HS-27A (cell line): ENCODE data around the gene DDX11.
"Not testable (repeated sequence)": the region's sequence is repeated elsewhere in the genome, so short reads cannot be mapped to it uniquely, and the experiment has no call there.

Experiments used
- DNase-seq: peaks from one replicate; pipeline ENCODE4 v3.0.0-alpha.2; 2012; ENCODE audit warnings: low read depth, missing footprints

The DDX11 gene

GRCh38 chr12:31067656-31068055 lies 6.0 kb upstream of the DDX11 start:
- DNase-seq = not testable (repeated sequence)

- not testable (repeated sequence) for DNase-seq
Observed at GRCh38 chr12:31070971-31071740, 2.5 kb upstream of the DDX11 start.

DNA sequence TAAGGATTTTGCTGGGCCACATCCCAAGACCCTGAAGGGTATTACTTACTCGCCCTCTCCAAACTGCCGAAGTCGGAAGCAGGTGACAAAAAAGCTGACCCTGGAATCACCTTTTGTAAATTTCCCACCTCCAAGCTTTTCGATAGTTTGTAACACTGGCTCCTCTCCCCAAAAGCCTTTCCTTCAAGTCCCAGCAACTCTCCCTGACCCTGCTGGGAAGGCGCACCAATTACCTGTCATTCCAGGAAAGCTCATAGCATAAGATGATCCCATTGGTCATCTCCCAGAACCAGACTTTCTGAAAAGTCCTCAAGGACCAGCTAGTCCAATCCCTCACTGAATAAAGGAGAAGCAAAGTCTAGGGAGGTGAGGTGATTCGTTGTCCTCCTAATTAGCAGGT lies 698 bp upstream of the DDX11 start:
- not testable (repeated sequence) for DNase-seq

DNA sequence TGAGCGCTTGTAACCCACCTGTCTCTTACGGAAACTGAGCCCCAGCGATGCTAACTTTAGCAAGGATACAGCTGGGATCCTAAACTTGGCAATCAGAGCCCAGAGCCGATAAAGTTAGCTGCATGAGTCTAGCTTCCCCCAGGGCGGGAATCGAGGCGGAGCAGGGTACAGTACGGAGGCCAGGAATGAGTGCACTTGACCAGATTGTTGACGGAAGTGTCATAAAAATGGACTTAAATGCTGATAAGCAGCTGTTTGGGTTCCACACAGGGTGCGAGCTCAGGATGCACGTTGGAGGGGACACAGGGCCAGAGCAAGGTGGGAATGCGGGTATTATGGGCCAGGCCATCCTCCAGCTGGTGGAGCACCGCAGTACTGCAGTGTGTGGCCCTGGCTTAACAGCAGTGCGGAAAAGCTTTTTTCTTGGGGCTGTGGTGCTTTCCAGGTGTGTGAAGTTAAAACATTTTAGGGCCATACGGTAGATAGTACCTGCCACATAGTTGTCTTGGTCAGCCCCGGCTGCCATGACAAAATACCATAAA lies 744 bp downstream of the DDX11 start:
- DNase-seq = not testable (repeated sequence)

- not testable (repeated sequence) for DNase-seq
Observed at GRCh38 chr12:31076150-31076549, 2.5 kb downstream of the DDX11 start.

DNA sequence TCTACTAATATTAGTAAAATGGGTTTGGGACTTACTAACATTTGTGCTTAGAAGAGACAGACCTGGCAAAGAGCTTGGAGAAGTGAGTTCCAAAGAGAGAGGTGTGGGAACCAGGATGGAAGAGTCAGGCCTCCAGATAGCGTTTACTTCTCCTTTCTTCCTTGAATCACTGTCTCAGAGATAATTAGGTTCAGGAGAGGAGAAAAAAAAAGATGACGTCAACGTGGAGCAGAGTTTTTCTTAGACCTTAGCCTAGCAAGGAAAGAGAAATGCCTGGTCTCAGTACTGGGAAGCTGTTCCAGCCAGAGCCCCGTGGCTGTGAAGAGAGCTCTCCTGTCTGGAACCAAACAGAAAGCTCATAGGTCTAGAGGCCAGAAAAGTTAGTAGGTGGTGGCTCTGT lies 3.4 kb downstream of the DDX11 start:
- DNase-seq = not testable (repeated sequence)

DNA sequence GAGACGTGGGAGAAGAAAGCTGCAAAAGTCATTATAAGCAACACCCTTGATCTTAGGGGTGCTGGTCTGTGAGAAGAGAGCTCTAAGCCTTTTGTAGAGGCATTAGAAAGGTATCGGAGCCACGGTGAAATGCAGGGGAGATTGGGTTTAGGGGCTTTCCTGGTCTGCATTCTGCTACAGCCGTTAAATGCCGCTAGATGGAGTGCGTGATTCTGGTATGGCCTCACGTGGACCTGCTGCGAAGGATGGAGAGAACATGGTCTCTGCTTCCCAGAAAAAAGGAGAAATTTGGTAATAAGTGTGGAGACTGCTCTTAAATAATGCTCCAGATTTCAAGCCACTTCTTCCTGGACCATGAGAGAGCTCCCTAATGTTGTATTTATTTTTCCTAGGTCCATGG lies 4.3 kb downstream of the DDX11 start:
- DNase-seq = not testable (repeated sequence)

DNA sequence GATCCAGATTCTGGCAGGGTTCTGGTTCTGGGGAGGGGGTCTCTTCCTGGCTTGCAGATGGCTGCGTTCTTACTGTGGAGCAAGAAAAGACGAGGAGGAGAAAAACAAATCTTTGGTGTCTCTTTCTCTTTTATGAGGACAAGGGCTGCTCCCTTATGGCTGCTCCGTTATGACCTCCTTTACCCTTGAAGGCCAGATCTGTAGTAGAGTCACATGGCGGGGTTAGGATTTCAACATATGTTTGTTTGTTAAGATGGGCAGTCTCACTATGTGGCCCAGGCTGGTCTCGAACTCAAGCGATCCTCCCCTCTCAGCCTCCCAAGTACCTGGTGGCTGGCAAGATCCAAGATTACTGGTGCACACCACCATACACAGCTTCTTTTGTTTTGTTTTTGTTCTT lies 5.8 kb downstream of the DDX11 start:
- DNase-seq = not testable (repeated sequence)

DNA sequence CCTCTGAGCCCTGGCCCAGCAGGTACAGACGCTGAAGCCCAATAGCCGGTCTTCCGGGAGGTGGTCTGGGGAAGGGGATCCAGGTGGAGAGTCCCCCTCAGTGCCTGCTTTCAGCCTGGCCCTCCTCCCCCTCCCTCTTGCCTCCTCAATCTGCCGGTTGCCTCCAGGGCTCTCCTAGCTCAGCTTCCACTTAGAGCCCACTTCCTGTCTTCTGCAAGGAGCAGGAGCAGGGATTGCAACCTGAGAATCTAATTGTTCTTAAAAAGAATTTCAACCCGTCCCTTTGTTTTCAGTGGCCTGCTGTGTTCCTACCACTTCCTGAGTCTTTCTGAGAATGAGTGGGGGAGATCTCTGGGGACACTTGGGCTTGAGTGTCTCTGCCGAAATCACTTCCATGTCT lies 6.6 kb downstream of the DDX11 start:
- not testable (repeated sequence) for DNase-seq

DNA sequence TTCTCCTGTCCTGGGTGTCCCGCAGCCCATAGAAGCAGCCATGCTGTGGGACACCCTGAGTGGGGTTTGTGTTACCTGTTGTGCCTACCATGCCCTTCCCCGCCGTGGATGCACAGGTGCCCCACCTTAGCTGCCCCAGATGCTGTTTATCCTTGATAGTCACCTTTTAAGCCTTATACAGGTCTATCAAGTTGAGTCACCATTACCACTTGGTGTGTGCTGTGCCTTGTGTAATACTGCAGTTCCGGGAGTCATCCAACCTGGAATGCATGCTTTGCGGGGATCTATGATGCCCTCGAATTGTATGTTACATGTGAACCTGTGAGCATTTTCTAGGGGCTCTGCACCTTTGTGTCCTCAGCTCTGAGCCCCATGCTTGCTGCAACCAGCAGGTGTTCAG lies 7.6 kb downstream of the DDX11 start:
- DNase-seq = not testable (repeated sequence)

DNA sequence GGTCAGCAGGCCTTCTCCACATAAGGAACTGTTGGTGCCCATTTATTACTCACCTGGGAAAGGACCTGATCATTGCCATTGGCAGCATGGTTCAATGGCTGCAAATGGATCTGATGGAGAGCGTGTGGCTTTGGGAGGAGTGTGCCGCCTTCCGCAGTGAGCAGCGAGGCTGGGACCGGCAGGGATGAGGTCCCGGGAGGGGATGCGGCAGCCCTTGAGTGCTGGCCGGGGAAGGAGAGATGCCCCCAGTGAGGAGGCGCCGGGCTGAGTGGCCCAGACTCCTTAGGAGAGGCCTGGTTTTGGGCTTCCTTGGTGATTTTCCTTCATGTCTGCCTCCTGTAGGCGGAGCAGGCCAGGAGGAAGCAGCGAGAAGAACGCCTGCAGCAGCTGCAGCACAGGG lies 10.6 kb downstream of the DDX11 start:
- DNase-seq = not testable (repeated sequence)

GRCh38 chr12:31086032-31086431 lies 12.4 kb downstream of the DDX11 start:
- DNase-seq = not testable (repeated sequence)

GRCh38 chr12:31087486-31087885 lies 13.8 kb downstream of the DDX11 start:
- DNase-seq = not testable (repeated sequence)

GRCh38 chr12:31087956-31088355 lies 14.3 kb downstream of the DDX11 start:
- DNase-seq = not testable (repeated sequence)

- DNase-seq = no peak
Observed at GRCh38 chr12:31089072-31089471, 15.4 kb downstream of the DDX11 start.

DNA sequence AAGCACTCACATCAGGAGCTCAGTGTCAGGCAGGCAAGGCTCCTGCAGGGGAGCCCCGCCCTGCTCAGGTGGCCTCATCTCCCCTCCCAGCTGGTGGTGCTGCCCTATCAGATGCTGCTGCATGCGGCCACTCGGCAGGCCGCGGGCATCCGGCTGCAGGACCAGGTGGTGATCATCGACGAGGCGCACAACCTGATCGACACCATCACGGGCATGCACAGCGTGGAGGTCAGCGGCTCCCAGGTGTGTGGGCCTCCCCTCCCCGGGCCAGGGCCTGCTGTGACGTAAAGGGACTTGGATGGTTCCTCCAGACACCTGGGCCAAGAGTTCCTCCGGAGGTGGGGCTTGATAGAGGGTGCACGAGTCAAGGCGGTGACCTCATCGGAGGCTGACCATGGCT lies 18.0 kb downstream of the DDX11 start:
- DNase-seq = not testable (repeated sequence)

DNA sequence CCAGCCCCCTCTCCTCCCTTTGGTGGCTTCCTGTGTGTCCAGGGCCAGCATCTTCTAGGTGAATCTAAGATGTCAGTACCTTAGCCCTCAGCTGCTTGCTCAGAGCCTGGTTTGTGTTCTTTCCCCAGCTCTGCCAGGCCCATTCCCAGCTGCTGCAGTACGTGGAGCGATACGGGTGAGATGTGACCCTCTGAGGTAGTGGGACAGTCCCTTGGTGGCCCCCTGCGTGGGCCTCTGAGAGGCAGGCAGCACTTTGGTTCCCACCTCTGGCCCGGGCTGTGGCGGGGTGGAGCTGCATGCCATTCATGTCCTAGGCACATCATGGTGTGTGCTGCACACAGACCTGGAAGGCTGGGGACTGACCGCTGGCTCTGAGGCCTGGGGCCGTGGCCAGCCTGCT lies 19.1 kb downstream of the DDX11 start:
- not testable (repeated sequence) for DNase-seq

DNA sequence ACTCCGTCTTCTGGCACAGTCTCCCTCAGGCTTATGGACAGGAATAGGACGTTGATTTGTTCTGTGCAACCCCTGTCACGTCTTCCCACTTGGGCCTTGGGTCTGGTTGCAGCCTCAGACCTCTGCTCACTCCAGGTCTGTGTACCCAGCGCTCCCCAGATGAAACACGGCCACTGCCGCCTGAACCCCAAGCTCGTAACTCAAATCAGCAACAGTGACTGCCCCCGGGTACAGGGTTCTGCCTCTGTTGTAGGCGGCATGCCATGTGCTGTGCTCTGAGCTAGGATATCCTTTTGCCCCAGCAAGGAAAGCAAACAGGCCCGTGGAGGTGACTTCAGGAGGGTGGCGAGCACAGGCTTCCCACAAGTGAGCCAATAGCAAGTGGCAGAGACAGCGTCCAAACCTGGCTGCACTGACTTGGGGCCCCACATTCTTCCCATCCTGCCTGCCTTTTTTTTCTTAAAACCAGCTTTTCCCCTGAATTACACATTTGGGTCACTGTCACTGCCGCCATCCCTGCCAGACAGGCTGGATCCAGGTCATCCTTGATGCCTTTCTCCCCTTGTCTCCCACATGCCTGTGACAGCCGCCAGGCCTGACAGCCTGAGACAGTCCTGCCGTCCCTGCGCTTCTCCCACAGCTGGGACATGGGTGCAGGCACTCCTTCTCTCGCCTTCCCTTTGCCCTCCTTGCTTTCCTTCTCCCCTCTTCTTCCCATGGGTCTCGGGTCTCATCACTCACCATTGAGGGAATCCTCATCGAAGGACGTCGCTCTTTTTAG lies 21.6 kb downstream of the DDX11 start:
- not testable (repeated sequence) for DNase-seq

DNA sequence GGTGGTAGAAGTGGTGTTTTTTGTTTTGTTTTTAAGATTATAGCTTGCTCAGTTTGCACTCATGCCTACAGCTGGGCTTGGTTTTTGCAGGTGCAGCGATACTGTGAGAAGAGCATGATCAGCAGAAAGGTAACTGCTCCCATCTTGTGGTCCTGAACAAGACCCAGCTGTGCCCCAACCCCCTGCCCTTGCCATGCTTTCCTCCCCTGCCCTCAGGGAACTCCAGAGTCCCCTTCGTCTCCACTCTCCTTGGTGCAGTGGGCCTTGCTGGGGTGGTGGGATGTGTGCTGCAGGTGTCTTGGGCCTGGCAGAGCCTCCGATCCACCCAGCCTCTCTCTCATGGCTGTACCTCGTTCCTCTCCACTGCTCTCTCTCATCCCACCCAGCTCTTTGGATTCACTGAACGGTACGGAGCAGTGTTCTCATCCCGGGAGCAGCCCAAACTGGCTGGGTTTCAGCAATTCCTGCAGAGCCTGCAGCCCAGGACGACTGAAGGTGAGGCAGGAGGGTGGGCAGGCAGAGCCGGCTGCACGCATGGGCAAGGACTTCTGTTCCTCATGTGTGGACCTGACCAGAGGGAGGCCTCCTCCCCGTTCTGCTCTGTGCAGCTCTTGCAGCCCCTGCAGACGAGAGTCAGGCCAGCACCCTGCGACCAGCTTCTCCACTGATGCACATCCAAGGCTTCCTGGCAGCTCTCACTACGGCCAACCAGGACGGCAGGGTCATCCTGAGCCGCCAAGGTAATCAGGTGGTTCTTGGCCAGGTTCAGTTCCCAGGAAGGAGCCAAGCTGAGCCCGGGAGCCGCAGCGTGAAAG lies 22.8 kb downstream of the DDX11 start:
- DNase-seq = not testable (repeated sequence)

- not testable (repeated sequence) for DNase-seq
Observed at GRCh38 chr12:31097819-31098218, 24.2 kb downstream of the DDX11 start.

GRCh38 chr12:31098363-31098762 lies 24.7 kb downstream of the DDX11 start:
- DNase-seq = not testable (repeated sequence)

DNA sequence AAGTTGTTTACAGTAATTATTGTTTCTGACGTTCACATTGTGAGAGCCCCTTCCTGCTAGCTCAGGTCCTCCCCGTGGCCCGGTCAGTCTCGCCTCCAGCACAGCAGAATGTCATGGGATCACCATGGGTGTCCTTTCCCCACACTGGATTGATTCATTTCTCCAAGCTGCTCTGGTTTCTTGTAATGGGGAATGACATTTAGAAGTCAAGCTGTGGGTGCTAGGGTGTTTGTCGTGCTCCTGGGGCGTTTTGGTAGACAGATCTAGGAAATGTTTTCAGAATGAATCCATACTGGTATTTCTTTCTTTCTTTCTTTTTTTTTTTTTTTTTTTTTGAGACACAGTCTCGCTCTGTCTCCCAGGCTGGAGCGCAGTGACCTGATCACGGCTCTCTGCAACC lies 25.1 kb downstream of the DDX11 start:
- not testable (repeated sequence) for DNase-seq
